Keratinocyte (primary cell): ENCODE data around the gene HTR5A. TPM values are rescaled to one million over a fixed set of nuclear protein-coding genes. Genes with fewer than 3 reads are reported as not detected.

Source experiments
- DNase-seq: peaks from one replicate; pipeline ENCODE4 v3.0.0-alpha.2; 2011; ENCODE audit warnings: low read depth, missing footprints, low spot score
- FAIRE-seq: peaks from 2 replicates; lab custom pipeline; 2011; peaks lifted over from hg19 to GRCh38; lab: Jason Lieb, UNC
- H2AFZ ChIP-seq: 2 replicates; pipeline ENCODE4 v1.6.0; 2012; ENCODE audit warnings: low read length, control low read depth, inconsistent platforms; ENCODE audit not compliant: control insufficient read depth
- H3K27ac ChIP-seq: 2 replicates; pipeline ENCODE4 v1.5.1; 2011; ENCODE audit warnings: low read length; ENCODE audit not compliant: control insufficient read depth, insufficient read depth
- H3K27me3 ChIP-seq: 3 replicates; pipeline ENCODE4 v1.6.0; 2011; ENCODE audit warnings: low read length; ENCODE audit not compliant: control insufficient read depth, insufficient read depth; ENCODE audit errors: extremely low read depth
- H3K36me3 ChIP-seq, 2 experiments: 2 replicates in 1 of 2; 3 replicates in 1 of 2; pipeline ENCODE4 v1.5.1; 2011; ENCODE audit warnings: low read length in 2 of 2, mild to moderate bottlenecking in 1 of 2; ENCODE audit not compliant: control insufficient read depth in 2 of 2, insufficient read depth in 2 of 2; ENCODE audit errors: extremely low read depth in 1 of 2
- H3K4me1 ChIP-seq: 3 replicates; pipeline ENCODE4 v1.5.1; 2011; ENCODE audit warnings: low read length; ENCODE audit not compliant: control insufficient read depth, insufficient read depth; ENCODE audit errors: extremely low read depth
- H3K4me2 ChIP-seq: 3 replicates; pipeline ENCODE4 v1.6.0; 2011; ENCODE audit warnings: low read depth, low read length; ENCODE audit not compliant: control insufficient read depth, insufficient read depth; ENCODE audit errors: extremely low read depth
- H3K4me3 ChIP-seq, 3 experiments: fragments of 200-600 bp in 1 of 3; sonication (generic) in 1 of 3; 2 replicates in 2 of 3; 3 replicates in 1 of 3; pipeline ENCODE4 v1.5.1; 2011 to 2016; ENCODE audit warnings: low read length in 3 of 3, mild to moderate bottlenecking in 3 of 3, control low read depth in 2 of 3, inconsistent platforms in 1 of 3, low read depth in 1 of 3, mixed read lengths in 1 of 3, mixed run types in 1 of 3, moderate library complexity in 1 of 3; ENCODE audit not compliant: control insufficient read depth in 2 of 3, insufficient read depth in 2 of 3; ENCODE audit errors: extremely low read depth in 1 of 3
- H3K79me2 ChIP-seq: 2 replicates; pipeline ENCODE4 v1.6.0; 2012; ENCODE audit warnings: low read length; ENCODE audit not compliant: control insufficient read depth, insufficient read depth
- H3K9ac ChIP-seq: 3 replicates; pipeline ENCODE4 v1.6.0; 2011; ENCODE audit warnings: low read length; ENCODE audit not compliant: control insufficient read depth, insufficient read depth; ENCODE audit errors: extremely low read depth
- H3K9me1 ChIP-seq: 3 replicates; pipeline ENCODE4 v1.6.0; 2011; ENCODE audit warnings: low read length; ENCODE audit not compliant: control insufficient read depth, insufficient read depth; ENCODE audit errors: extremely low read depth
- H3K9me3 ChIP-seq: 2 replicates; pipeline ENCODE4 v1.5.1; 2012; ENCODE audit warnings: low read depth, low read length; ENCODE audit not compliant: control insufficient read depth
- H4K20me1 ChIP-seq: 3 replicates; pipeline ENCODE4 v1.6.0; 2011; ENCODE audit warnings: low read length; ENCODE audit not compliant: control insufficient read depth, insufficient read depth; ENCODE audit errors: extremely low read depth
- CTCF ChIP-seq, 3 experiments: IDR thresholded peaks in 1 of 3; conservative IDR thresholded peaks in 1 of 3; optimal IDR thresholded peaks in 1 of 3; 2 replicates in 2 of 3; 3 replicates in 1 of 3; pipeline versions ENCODE3 to v1.5.1; 2011; ENCODE audit warnings: low read length in 3 of 3, mild to moderate bottlenecking in 3 of 3, moderate library complexity in 2 of 3, control low read depth in 1 of 3, inconsistent platforms in 1 of 3; ENCODE audit not compliant: insufficient read depth in 2 of 3; ENCODE audit errors: extremely low read depth in 1 of 3
- EZH2 ChIP-seq: IDR thresholded peaks from one replicate; pipeline ENCODE4 v1.6.1; 2012; ENCODE audit warnings: inconsistent platforms, mild to moderate bottlenecking, low read length, moderate library complexity
- dilution Hi-C: fragments of 300-500 bp; cut with MboI; formaldehyde crosslinking; loops from one replicate; pipeline ENCODE4 v1.7.0; 2020; ENCODE audit warnings: low sequenced_read_pairs; ENCODE audit not compliant: extremely low pct_ligation_motif_present
- polyA plus RNA-seq, 5 experiments: library from polyadenylated mRNA; depleted of rRNA in 3 of 5; stranded (reverse) in 3 of 5; stranded (forward) in 1 of 5; unstranded in 1 of 5; fragments of >200 nt; gene quantifications; 1 replicate in 1 of 5; 2 replicates in 3 of 5; 3 replicates in 1 of 5; pipeline versions ENCODE4 v1.2.1 to v1.2.3, GENCODE V29; 2011 to 2012; ENCODE audit warnings: missing spikeins in 2 of 5, low read depth in 1 of 5, low replicate concordance in 1 of 5

HTR5A gene
- polyA plus RNA-seq, 1 donor (not counting 4 experiments of a cell fraction or from before 2014, with no cell fraction given) = not detected

- TF ChIP-seq CTCF (optimal IDR thresholded peaks at IDR 0.05 in 1 of 3, IDR thresholded peaks at IDR 0.05 in 1 of 3, conservative IDR thresholded peaks at IDR 0.05 in 1 of 3; ENCODE audit: extremely low read depth in 1 of 3, insufficient read depth in 2 of 3, low read length in 3 of 3) = no peak
- no peak for TF ChIP-seq EZH2
- no peaks in the 10 kb centered on the region for H3K79me2 ChIP-seq
- DNase-seq = no peak
Observed at GRCh38 chr7:155051355-155051754, 18.8 kb upstream of the HTR5A start.

GRCh38 chr7:155053002-155053401, 17.1 kb upstream of the HTR5A start:
- Histone ChIP-seq H3K9me3 (no peaks in the 10 kb centered on the region), H3K9ac (no peak overlapping the region), H3K9me1 (no peaks in the 10 kb centered on the region), H3K4me3 (no peak overlapping the region), H3K27ac (no peak overlapping the region), H3K36me3 (no peaks in the 10 kb centered on the region), H4K20me1 (no peaks in the 10 kb centered on the region), H3K79me2 (no peaks in the 10 kb centered on the region), H3K27me3 (no peaks in the 10 kb centered on the region), H3K4me1 (no peaks in the 10 kb centered on the region), H2AFZ (no peak overlapping the region), H3K4me2 (no peak overlapping the region)
- dilution Hi-C loops = no loop called here
- DNase-seq = no peak
- FAIRE-seq = no peak
- TF ChIP-seq CTCF (optimal IDR thresholded peaks at IDR 0.05 in 1 of 3, IDR thresholded peaks at IDR 0.05 in 1 of 3, conservative IDR thresholded peaks at IDR 0.05 in 1 of 3; ENCODE audit: extremely low read depth in 1 of 3, insufficient read depth in 2 of 3, low read length in 3 of 3) = no peak
- TF ChIP-seq EZH2 = no peak

More at GRCh38 chr7:155051355-155051754, 18.8 kb upstream of the HTR5A start:
- Histone ChIP-seq H3K9me1 (no peaks in the 10 kb centered on the region), H3K36me3 (no peaks in the 10 kb centered on the region), H3K27ac (no peak overlapping the region), H3K9me3 (no peaks in the 10 kb centered on the region), H3K4me1 (no peaks in the 10 kb centered on the region), H3K9ac (no peak overlapping the region), H4K20me1 (no peaks in the 10 kb centered on the region), H2AFZ (no peak overlapping the region), H3K27me3 (no peaks in the 10 kb centered on the region), H3K4me2 (no peak overlapping the region), H3K4me3 (no peak overlapping the region)
- dilution Hi-C loops = no loop called here
- no peak for FAIRE-seq
